ENCODE measurements around the gene MEF2C. TPM values are rescaled to one million over a fixed set of nuclear protein-coding genes. Genes with fewer than 3 reads are reported as not detected.

Gene MEF2C
- total RNA-seq, 1 donor from 2014 or later, result 0.26 TPM

- no peak for DNase-seq (ENCODE audit: low spot score)
- Mint-ChIP-seq H3K27me3 (ENCODE audit: insufficient read depth, low read depth) (no peaks in the 10 kb centered on the region), H3K36me3 (no peaks in the 10 kb centered on the region), H3K9me3 (no peaks in the 10 kb centered on the region), H3K4me3 (no peak overlapping the region), H3K4me1 (peaks cover 3% of the 10 kb centered on the region), H3K27ac (no peak overlapping the region)
- TF ChIP-seq, protein P1, sequence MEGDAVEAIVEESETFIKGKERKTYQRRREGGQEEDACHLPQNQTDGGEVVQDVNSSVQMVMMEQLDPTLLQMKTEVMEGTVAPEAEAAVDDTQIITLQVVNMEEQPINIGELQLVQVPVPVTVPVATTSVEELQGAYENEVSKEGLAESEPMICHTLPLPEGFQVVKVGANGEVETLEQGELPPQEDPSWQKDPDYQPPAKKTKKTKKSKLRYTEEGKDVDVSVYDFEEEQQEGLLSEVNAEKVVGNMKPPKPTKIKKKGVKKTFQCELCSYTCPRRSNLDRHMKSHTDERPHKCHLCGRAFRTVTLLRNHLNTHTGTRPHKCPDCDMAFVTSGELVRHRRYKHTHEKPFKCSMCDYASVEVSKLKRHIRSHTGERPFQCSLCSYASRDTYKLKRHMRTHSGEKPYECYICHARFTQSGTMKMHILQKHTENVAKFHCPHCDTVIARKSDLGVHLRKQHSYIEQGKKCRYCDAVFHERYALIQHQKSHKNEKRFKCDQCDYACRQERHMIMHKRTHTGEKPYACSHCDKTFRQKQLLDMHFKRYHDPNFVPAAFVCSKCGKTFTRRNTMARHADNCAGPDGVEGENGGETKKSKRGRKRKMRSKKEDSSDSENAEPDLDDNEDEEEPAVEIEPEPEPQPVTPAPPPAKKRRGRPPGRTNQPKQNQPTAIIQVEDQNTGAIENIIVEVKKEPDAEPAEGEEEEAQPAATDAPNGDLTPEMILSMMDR (IDR thresholded peaks at IDR 0.05), result no peak
- TF ChIP-seq EZH2 (IDR thresholded peaks at IDR 0.05) (no peak), EZH2phosphoT487 (IDR thresholded peaks at IDR 0.05) (no peak)
- peaks cover 5% of the 10 kb centered on the region for H3F3A ChIP-seq (ENCODE audit: low read depth)
- no peaks in the 10 kb centered on the region for H3K27me3 ChIP-seq
- no peak overlapping the region for H3K9ac ChIP-seq
- peaks cover 17% of the 10 kb centered on the region for H3K4me1 ChIP-seq
- H3K79me2 ChIP-seq (ENCODE audit: low read depth), result no peaks in the 10 kb centered on the region
- H3K9me3 ChIP-seq (ENCODE audit: low read depth), result no peaks in the 10 kb centered on the region
- H4K20me1 ChIP-seq (ENCODE audit: low read depth), result no peaks in the 10 kb centered on the region
- no peaks in the 10 kb centered on the region for H3K36me3 ChIP-seq
- H3K4me2 ChIP-seq, result no peak overlapping the region
- no peak overlapping the region for H2AFZ ChIP-seq (replicated peaks)
- no peak overlapping the region for H3K4me3 ChIP-seq
- H3K27ac ChIP-seq, result no peak overlapping the region
Measured at GRCh38 chr5:88834499-88834898, 48.5 kb downstream of the MEF2C start.

DNA sequence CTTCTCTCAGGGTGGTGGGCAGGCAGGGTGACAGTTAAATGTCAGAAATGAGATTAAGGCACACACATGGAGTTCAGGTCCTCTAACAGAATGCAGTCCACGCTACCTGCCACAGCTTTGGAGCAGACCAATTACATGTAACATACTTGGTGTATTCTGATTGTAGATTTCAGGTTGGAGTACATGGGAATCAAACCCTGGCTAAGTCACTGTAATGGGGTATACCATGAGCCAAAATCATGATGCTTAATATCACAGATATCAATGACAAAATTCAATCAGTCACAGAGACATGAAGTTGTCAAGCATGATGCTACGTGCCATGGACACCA lies 48.9 kb downstream of the MEF2C start:
- Mint-ChIP-seq H3K27ac (no peak overlapping the region), H3K27me3 (ENCODE audit: insufficient read depth, low read depth) (no peaks in the 10 kb centered on the region), H3K4me1 (peaks cover 3% of the 10 kb centered on the region), H3K9me3 (no peaks in the 10 kb centered on the region), H3K36me3 (no peaks in the 10 kb centered on the region), H3K4me3 (no peak overlapping the region)
- H3F3A ChIP-seq (ENCODE audit: low read depth), result peaks cover 5% of the 10 kb centered on the region
- no peaks in the 10 kb centered on the region for H3K79me2 ChIP-seq (ENCODE audit: low read depth)
- H3K27ac ChIP-seq, result no peak overlapping the region
- H3K27me3 ChIP-seq, result no peaks in the 10 kb centered on the region
- no peak overlapping the region for H3K4me3 ChIP-seq
- H3K9me3 ChIP-seq (ENCODE audit: low read depth), result no peaks in the 10 kb centered on the region
- no peak overlapping the region for H2AFZ ChIP-seq (replicated peaks)
- H4K20me1 ChIP-seq (ENCODE audit: low read depth), result no peaks in the 10 kb centered on the region
- H3K4me2 ChIP-seq, result no peak overlapping the region
- H3K36me3 ChIP-seq, result no peaks in the 10 kb centered on the region
- no peak overlapping the region for H3K9ac ChIP-seq
- no peak for DNase-seq (ENCODE audit: low spot score)
- TF ChIP-seq EZH2 (IDR thresholded peaks at IDR 0.05), result no peak
- no peak for TF ChIP-seq EZH2phosphoT487 (IDR thresholded peaks at IDR 0.05)
- TF ChIP-seq, protein P1 (IDR thresholded peaks at IDR 0.05), result no peak
- peaks cover 17% of the 10 kb centered on the region for H3K4me1 ChIP-seq

GRCh38 chr5:88833371-88834130 lies 49.4 kb downstream of the MEF2C start:
- Mint-ChIP-seq H3K27ac (no peak overlapping the region), H3K4me3 (no peak overlapping the region)

More at GRCh38 chr5:88833371-88834130, 49.4 kb downstream of the MEF2C start:
- H3K79me2 ChIP-seq (ENCODE audit: low read depth), result no peaks in the 10 kb centered on the region
- H3K27ac ChIP-seq, result no peak overlapping the region
- H3K4me2 ChIP-seq, result no peak overlapping the region
- Mint-ChIP-seq H3K4me1 (peaks cover 3% of the 10 kb centered on the region), H3K27me3 (ENCODE audit: insufficient read depth, low read depth) (no peaks in the 10 kb centered on the region), H3K36me3 (no peaks in the 10 kb centered on the region), H3K9me3 (no peaks in the 10 kb centered on the region)
- H2AFZ ChIP-seq (replicated peaks), result no peak overlapping the region
- no peaks in the 10 kb centered on the region for H3K9me3 ChIP-seq (ENCODE audit: low read depth)
- H3K4me1 ChIP-seq, result peaks cover 17% of the 10 kb centered on the region
- H3K27me3 ChIP-seq, result no peaks in the 10 kb centered on the region
- no peaks in the 10 kb centered on the region for H3K36me3 ChIP-seq
- no peak overlapping the region for H3K4me3 ChIP-seq
- peaks cover 5% of the 10 kb centered on the region for H3F3A ChIP-seq (ENCODE audit: low read depth)
- H3K9ac ChIP-seq, result no peak overlapping the region
- TF ChIP-seq EZH2 (IDR thresholded peaks at IDR 0.05) (no peak), EZH2phosphoT487 (IDR thresholded peaks at IDR 0.05) (no peak)
- TF ChIP-seq, protein P1 (IDR thresholded peaks at IDR 0.05), result no peak
- H4K20me1 ChIP-seq (ENCODE audit: low read depth), result no peaks in the 10 kb centered on the region
- DNase-seq (ENCODE audit: low spot score), result no peak
